Adrenal gland (tissue), 5 donors: Measurements from ENCODE around the gene TMEM184B.

Experiments
- CTCF ChIP-seq, 6 experiments: fragments of 450-650 bp in 4 of 6; fragments of 200-600 bp in 2 of 6; sonication (generic) in 1 of 6; IDR thresholded peaks; 1 replicate in 5 of 6; 2 replicates in 1 of 6; pipeline versions ENCODE4 v1.5.1 to v1.8.0; 2016 to 2021; ENCODE audit warnings: antibody characterized with exemption in 6 of 6, mild to moderate bottlenecking in 2 of 6, moderate library complexity in 1 of 6
- POLR2A ChIP-seq, 2 donors: fragments of 450-650 bp; IDR thresholded peaks; one replicate each; pipeline ENCODE4 v1.6.1; 2017; ENCODE audit warnings: antibody characterized with exemption in 2 of 2, mild to moderate bottlenecking in 2 of 2, moderate library complexity in 1 of 2
- donor health status: DM: no; HTN: no; CAD: no.

- TF ChIP-seq POLR2A (IDR thresholded peaks at IDR 0.05) (no peak), CTCF (IDR thresholded peaks at IDR 0.05) (no peak)
These were observed 21.5 kb downstream of the TMEM184B start for GRCh38 chr22:38251341-38251692.
